ENCODE data around the gene GUCA1A.

GRCh38 chr6:42125231-42125630, 47.9 kb upstream of the GUCA1A start:
- TF ChIP-seq CTCF (IDR thresholded peaks at IDR 0.05; ENCODE audit: low read depth, low read length) (no peak), EZH2phosphoT487 (IDR thresholded peaks at IDR 0.05; ENCODE audit: low read depth) (no peak)

Data from OCI-LY3 (cell line).